ENCODE results near the gene SCTR.

DNA sequence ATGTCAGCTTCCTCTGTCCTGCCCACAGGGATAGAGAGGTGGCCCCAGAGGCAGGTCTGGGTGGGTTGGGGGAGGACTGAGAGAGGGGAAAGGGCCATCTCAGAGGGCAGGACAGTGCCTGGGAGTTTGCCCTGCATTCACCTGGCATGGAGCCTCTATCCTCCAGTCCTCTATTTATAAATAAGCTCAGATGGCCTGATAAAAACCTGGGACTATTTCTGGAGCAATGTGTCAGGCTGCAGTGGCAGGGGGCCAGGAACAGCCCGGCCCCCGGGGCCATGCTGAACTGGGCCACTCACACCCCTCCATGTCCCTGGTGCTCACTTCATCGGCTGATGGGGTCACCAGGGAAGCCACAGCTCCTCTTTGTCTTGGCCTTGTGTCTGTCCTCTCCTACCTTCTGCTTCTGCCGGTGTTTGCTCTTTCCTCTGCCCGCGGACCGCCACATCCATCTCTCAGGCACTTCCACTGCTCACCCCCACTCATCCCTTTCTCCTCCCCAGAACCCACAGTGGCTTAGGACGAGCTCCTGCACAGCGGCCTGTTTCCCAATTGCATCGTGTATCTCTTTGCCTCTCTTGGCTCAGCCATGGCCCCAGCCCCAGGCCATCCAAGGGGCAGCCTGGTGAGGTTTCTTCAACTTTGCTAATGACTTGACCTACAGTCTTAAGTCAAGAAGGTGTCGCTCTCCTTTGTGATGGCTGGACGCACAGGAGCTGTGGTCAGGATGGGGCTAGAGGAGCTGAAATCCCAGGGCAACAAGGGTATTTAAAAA is 38.8 kb downstream of the SCTR start:
- TF ChIP-seq, protein P1, sequence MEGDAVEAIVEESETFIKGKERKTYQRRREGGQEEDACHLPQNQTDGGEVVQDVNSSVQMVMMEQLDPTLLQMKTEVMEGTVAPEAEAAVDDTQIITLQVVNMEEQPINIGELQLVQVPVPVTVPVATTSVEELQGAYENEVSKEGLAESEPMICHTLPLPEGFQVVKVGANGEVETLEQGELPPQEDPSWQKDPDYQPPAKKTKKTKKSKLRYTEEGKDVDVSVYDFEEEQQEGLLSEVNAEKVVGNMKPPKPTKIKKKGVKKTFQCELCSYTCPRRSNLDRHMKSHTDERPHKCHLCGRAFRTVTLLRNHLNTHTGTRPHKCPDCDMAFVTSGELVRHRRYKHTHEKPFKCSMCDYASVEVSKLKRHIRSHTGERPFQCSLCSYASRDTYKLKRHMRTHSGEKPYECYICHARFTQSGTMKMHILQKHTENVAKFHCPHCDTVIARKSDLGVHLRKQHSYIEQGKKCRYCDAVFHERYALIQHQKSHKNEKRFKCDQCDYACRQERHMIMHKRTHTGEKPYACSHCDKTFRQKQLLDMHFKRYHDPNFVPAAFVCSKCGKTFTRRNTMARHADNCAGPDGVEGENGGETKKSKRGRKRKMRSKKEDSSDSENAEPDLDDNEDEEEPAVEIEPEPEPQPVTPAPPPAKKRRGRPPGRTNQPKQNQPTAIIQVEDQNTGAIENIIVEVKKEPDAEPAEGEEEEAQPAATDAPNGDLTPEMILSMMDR (IDR thresholded peaks at IDR 0.05; ENCODE audit: low read depth, low read length), result no peak
- TF ChIP-seq EZH2phosphoT487 (IDR thresholded peaks at IDR 0.05; ENCODE audit: low read depth), result no peak
